HG02623 (cell line): ENCODE measurements around the gene PPP1R7.

Source experiments
- ATAC-seq: cut with Tn5 transposase; IDR thresholded peaks from one replicate; pipeline ENCODE4 v1.9.1; 2021; ENCODE audit warnings: moderate library complexity; ENCODE audit not compliant: unreplicated experiment

The PPP1R7 gene

GRCh38 chr2:241139531-241140444 is 10.5 kb upstream of the PPP1R7 start:
- no peak for ATAC-seq

- no peak for ATAC-seq
Observed at GRCh38 chr2:241140445-241140840, 9.8 kb upstream of the PPP1R7 start.

- ATAC-seq: no peak
Observed at GRCh38 chr2:241141214-241141770, 9.0 kb upstream of the PPP1R7 start.

GRCh38 chr2:241142063-241142462 is 8.2 kb upstream of the PPP1R7 start:
- ATAC-seq: no peak

GRCh38 chr2:241142593-241142992 is 7.7 kb upstream of the PPP1R7 start:
- ATAC-seq: no peak

- ATAC-seq: no peak
Observed at GRCh38 chr2:241146286-241146685, 4.0 kb upstream of the PPP1R7 start.

GRCh38 chr2:241147336-241147735 is 2.9 kb upstream of the PPP1R7 start:
- no peak for ATAC-seq

- no peak for ATAC-seq
Observed at GRCh38 chr2:241148239-241148638, 2.0 kb upstream of the PPP1R7 start.

GRCh38 chr2:241148891-241149674 is 1.2 kb upstream of the PPP1R7 start, which contains the start of gene PASK:
PASK (minus strand) TSS chr2:241149472; CDS start chr2:241143032, 6,440 bp downstream.
- ATAC-seq: peak; percentile 62

- ATAC-seq: peak; percentile 6
Observed at GRCh38 chr2:241149675-241149924, 667 bp upstream of the PPP1R7 start.

- no peak for ATAC-seq
Observed at GRCh38 chr2:241150660-241151530, 628 bp downstream of the PPP1R7 start.

- ATAC-seq: no peak
Observed at GRCh38 chr2:241151934-241152660, 1.8 kb downstream of the PPP1R7 start.

- no peak for ATAC-seq
Observed at GRCh38 chr2:241153616-241154015, 3.3 kb downstream of the PPP1R7 start.

- ATAC-seq: no peak
Observed at GRCh38 chr2:241154915-241155314, 4.6 kb downstream of the PPP1R7 start.

GRCh38 chr2:241155936-241156335 is 5.7 kb downstream of the PPP1R7 start:
- ATAC-seq: no peak

GRCh38 chr2:241156971-241157441 is 6.7 kb downstream of the PPP1R7 start:
- no peak for ATAC-seq

- no peak for ATAC-seq
Observed at GRCh38 chr2:241157841-241158545, 7.7 kb downstream of the PPP1R7 start.

- ATAC-seq: no peak
Observed at GRCh38 chr2:241158546-241158900, 8.3 kb downstream of the PPP1R7 start.

GRCh38 chr2:241159116-241159515 is 8.8 kb downstream of the PPP1R7 start:
- no peak for ATAC-seq

- no peak for ATAC-seq
Observed at GRCh38 chr2:241160318-241160717, 10.1 kb downstream of the PPP1R7 start.
